Fibroblast of mammary gland (primary cell): ENCODE measurements around the gene RAB15.

Experiments
- DNase-seq: peaks from one replicate; pipeline ENCODE4 v3.0.0-alpha.2; 2010; ENCODE audit warnings: low read depth
- H3K4me3 ChIP-seq: 2 replicates; pipeline ENCODE4 v1.5.1; 2011; ENCODE audit warnings: low read depth, mild to moderate bottlenecking, low read length, moderate library complexity; ENCODE audit not compliant: control insufficient read depth
- CTCF ChIP-seq: conservative IDR thresholded peaks from 2 replicates; pipeline ENCODE4 v1.5.1; 2011; ENCODE audit warnings: low read depth, low read length, inconsistent platforms; ENCODE audit not compliant: control insufficient read depth, insufficient read depth

Gene RAB15

GRCh38 chr14:64970041-64970440 lies 2.1 kb downstream of the RAB15 start:
- no peak for TF ChIP-seq CTCF
- H3K4me3 ChIP-seq, result no peak overlapping the region
- DNase-seq, result no peak

- no peak overlapping the region for H3K4me3 ChIP-seq
- no peak for DNase-seq
- TF ChIP-seq CTCF, result no peak
These were observed 3.5 kb downstream of the RAB15 start for GRCh38 chr14:64968651-64969050.

- no peak overlapping the region for H3K4me3 ChIP-seq
- no peak for DNase-seq
- TF ChIP-seq CTCF, result no peak
These were observed 4.0 kb downstream of the RAB15 start for GRCh38 chr14:64968167-64968566.

- no peak for DNase-seq
- TF ChIP-seq CTCF, result no peak
- H3K4me3 ChIP-seq, result no peak overlapping the region
These were observed 5.2 kb downstream of the RAB15 start for GRCh38 chr14:64966976-64967375.

- DNase-seq, result no peak
- TF ChIP-seq CTCF, result no peak
- no peak overlapping the region for H3K4me3 ChIP-seq
These were observed 6.7 kb downstream of the RAB15 start for GRCh38 chr14:64965356-64966000.

- no peak overlapping the region for H3K4me3 ChIP-seq
- no peak for DNase-seq
- TF ChIP-seq CTCF, result no peak
These were observed 8.5 kb downstream of the RAB15 start for GRCh38 chr14:64963611-64964010.
